ENCODE data around the gene KDM2B.

The KDM2B gene

GRCh38 chr12:121453629-121454028, 127.2 kb downstream of the KDM2B start:
- DNase-seq = no peak

GRCh38 chr12:121452985-121453360, 127.8 kb downstream of the KDM2B start:
- DNase-seq = no peak

GRCh38 chr12:121452340-121452984, 128.4 kb downstream of the KDM2B start:
- no peak for DNase-seq

DNA sequence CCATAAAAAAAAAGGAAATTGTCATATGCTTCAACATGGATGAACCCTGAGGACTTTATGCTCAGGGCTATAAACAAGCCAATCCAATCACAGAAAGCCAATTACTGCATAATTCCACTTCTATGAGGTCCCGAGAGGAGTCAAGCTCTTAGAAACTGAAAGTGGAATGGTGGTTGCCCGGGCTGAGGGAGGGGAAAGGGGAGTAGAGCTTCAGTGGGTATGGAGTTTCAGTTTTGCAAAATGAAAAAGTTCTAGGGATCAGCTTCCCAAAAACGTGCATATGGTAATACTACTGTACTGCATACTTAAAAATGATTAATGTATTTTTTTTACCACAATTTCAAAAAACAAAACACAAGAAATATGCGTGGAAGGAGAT, 128.9 kb downstream of the KDM2B start:
- DNase-seq = peak; percentile 24

- DNase-seq = no peak
Observed at GRCh38 chr12:121448771-121449315, 132.0 kb downstream of the KDM2B start.

DNA sequence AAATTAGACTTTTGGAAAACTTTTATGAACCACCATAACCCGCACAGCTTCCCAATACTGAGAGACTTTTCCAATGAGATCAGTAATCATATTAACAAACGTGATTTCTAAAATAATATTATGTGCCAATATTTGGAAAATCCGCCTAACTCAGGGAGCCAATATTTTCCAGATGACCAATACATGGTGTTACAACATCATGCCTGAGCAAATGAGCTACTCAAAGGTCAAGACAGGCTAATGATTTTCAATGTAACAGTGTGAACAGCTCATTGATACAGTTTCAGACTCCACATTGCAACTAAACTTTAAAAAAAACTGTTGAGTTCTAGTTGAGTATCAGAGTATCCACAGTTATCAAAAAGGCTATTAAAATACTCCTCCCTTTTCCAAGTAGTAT, 134.1 kb downstream of the KDM2B start:
- DNase-seq = no peak

GRCh38 chr12:121444842-121445202, 136.0 kb downstream of the KDM2B start:
- no peak for DNase-seq

GRCh38 chr12:121443911-121444841, 136.6 kb downstream of the KDM2B start:
- DNase-seq = no peak

GRCh38 chr12:121443193-121443870, 137.5 kb downstream of the KDM2B start:
- DNase-seq = peak; percentile 50

DNA sequence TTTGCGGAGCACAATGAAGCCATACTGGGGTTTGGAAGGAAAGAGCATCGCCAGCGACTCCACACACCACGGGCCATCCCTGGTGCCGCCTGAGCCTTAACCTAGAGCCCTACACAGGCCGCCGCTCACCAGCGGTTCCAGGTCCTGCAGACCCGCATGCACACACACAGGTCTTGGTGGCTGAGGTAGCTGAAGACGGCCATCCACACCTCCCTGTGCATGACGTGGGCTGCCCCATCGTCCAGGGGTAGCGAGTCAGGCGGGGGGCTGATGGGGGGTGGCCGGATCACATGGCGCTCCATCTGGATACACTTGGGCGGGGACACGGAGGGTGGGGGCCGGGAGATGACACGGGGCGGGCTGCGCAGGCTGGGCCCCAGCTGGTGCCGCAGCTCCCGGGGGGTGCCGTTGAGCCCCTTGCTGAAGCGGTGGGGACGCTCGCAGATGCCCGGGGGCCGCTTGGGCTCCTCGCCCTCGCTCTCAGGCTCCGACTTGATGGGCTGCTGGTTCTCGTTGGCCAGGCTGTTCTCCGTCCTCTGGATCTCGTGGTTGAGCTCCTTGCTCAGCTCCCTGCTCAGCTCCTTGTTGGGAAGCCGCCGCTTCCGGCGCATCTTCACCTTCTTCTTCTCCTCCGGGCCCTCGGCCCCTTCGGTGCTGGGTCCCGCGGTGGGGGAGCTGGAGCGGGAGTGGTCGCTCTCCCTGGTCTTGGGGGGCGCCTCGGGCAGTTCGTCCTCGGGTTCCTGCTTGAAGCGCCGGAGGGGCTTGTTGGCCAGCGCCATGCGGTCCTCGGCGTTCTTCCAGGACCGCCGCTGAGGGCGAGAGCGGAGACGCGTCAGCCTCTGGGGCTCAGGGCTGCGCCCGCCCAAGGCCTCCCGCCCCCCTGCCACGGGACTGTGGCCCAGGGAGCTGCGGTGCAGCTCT, 138.5 kb downstream of the KDM2B start:
- no peak for DNase-seq

DNA sequence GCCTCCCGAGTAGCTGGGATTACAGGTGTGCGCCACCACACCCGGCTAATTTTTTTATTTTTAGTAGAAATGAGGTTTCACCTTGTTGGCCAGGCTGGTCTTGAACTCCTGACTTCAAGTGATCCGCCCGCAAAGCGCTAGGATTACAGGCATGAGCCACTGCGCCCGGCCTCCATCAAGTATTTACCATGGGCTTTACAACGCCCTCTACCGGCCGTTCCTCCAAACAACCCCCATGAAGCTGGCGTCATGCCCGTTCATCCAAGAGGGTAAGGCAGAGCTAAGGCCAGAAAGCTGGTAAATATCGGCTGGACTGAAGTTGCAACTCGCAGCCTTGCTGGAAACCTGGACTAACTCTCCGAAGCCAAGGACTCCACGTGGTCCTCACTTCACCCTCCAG, 139.3 kb downstream of the KDM2B start:
- DNase-seq = no peak

- DNase-seq = no peak
Observed at GRCh38 chr12:121440768-121441167, 140.1 kb downstream of the KDM2B start.

DNA sequence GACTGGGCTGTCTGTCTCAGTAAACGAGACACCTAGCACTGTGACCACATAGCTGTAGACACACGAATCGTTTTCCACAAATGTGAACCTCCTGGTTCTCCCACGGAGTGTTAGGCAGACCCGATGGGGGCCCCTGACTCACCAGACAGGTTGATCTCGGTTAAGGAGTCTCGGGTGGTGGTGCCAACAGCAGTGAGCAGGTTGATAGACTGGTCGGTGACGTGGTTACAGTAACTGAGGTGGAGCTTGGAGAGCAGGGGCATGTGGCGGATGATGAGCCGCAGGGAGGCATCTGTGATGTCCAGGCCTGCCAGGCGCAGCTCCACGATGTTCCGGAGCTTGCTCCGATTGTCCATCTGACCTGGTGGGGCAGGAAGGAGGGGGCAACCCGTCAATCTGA, 141.1 kb downstream of the KDM2B start:
- no peak for DNase-seq

GRCh38 chr12:121438905-121439304, 141.9 kb downstream of the KDM2B start:
- no peak for DNase-seq

- DNase-seq = no peak
Observed at GRCh38 chr12:121436706-121437105, 144.1 kb downstream of the KDM2B start.

DNA sequence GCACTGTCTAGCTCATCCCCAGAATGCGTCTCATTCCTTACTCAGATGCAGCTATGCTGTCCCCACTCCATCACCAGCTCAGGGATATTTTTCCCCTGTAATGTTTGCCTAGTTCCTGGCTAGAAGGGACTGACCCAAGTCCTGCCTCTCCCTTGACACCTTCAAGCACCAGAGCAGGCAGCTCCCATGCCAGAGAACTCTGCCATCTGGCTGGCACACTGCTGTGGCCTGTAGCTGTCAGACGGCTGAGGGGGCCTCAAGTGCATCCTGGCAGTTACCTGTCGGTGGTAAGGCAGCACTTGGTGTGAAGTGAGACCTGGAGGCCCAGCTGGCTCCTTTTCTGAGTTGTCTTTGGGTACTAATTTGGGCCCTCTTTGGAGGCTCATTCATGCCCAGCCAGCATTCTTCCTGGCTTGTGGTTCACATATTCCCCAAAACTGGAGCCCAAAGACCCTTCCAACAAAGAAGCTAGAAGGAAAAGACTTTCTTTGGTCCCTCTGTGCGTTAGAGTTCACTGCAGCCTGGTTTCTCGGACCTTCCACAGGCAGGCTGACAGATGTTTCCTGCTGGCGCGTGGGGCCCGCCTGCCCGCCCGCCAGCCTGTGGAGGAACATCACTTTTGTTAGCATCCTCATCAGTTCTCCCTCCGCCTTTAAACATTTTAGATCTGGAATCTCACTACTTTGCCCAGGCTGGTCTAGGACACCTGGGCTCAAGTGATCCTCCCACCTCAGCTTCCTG, 147.9 kb downstream of the KDM2B start:
- no peak for DNase-seq

DNA sequence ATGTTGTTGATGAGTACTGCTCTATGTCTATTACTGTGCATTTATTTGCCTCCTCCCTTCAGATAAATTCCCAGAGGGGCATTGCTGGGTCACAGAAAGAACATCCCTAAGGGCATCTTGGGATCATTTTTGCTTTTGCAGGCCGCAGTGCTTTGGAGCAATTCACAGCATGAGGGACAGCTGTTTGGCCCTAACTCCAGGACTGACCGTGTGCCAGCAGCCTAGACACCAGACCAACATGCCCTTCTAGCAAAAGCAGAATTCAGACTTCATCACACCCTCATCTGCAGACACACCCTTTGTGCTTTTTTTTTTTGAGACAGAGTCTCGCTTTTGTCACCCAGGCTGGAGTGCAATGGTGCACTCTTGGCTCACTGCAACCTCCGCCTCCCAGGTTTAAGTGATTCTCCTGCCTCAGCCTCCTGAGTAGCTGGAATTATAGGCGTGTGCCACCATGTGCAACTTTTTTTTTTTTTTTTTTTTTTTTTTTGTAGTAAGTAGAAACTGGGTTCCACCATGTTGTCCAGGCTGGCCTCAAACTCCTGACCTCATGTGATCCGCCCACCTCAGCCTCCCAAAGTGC, 149.9 kb downstream of the KDM2B start:
- DNase-seq = no peak

- no peak for DNase-seq
Observed at GRCh38 chr12:121428883-121429282, 151.9 kb downstream of the KDM2B start.

- DNase-seq = no peak
Observed at GRCh38 chr12:121427556-121428050, 153.2 kb downstream of the KDM2B start.

DNA sequence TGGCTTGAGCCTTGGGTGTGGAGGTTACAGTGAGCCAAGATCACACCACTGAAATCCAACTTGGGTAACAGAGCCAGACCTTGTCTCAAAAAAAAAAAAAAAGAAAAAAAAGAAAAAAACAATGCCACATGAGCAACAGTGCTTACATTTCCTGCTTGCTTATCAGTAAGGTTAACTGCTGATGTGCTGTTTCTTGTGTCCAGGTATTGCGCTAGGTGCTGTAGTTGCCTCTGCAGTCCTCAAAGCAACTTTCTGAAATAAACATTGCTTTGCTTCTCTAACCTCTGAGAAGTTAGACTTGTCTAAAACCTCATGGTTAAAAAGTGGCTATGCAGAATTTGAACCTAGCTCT, 156.2 kb downstream of the KDM2B start:
- no peak for DNase-seq

All from RPMI8226 (cell line).